C4-2B (cell line): Measurements from ENCODE around the gene GABBR1.

Source experiments
- CTCF ChIP-seq: fragments of 450-650 bp; conservative IDR thresholded peaks from 2 replicates; pipeline ENCODE4 v1.5.1; 2017; ENCODE audit warnings: mild to moderate bottlenecking
- ZFX ChIP-seq: fragments of 450-650 bp; IDR thresholded peaks from 2 replicates; pipeline ENCODE4 v1.6.1; 2017

GRCh38 chr6:29531668-29532067 lies 101.3 kb downstream of the GABBR1 start:
- TF ChIP-seq CTCF (no peak), ZFX (no peak)
